Osteoblast (primary cell): Measurements from ENCODE around the gene CLIC5. TPM values are rescaled to one million over a fixed set of nuclear protein-coding genes. Genes with fewer than 3 reads are reported as not detected.

Source experiments
- DNase-seq: peaks from one replicate; pipeline ENCODE4 v3.0.0; 2011; ENCODE audit warnings: low spot score, mixed read lengths; ENCODE audit not compliant: insufficient read length; ENCODE audit errors: missing footprints
- H2AFZ ChIP-seq: 2 replicates; pipeline ENCODE4 v1.6.0; 2011; ENCODE audit warnings: mild to moderate bottlenecking, low read length
- H3K27ac ChIP-seq: 2 replicates; pipeline ENCODE4 v1.5.1; 2011; ENCODE audit warnings: mild to moderate bottlenecking, low read depth, low read length, moderate library complexity
- H3K27me3 ChIP-seq: 2 replicates; pipeline ENCODE4 v1.6.0; 2012; ENCODE audit warnings: mild to moderate bottlenecking, control low read depth, inconsistent platforms, low read length, moderate library complexity; ENCODE audit not compliant: insufficient read depth
- H3K36me3 ChIP-seq: 2 replicates; pipeline ENCODE4 v1.5.1; 2011; ENCODE audit warnings: mild to moderate bottlenecking, low read length, control low read depth, moderate library complexity; ENCODE audit not compliant: insufficient read depth
- H3K4me1 ChIP-seq: 2 replicates; pipeline ENCODE4 v1.5.1; 2011; ENCODE audit warnings: mild to moderate bottlenecking, low read length, control low read depth, moderate library complexity; ENCODE audit not compliant: insufficient read depth
- H3K4me2 ChIP-seq: 2 replicates; pipeline ENCODE4 v1.6.0; 2011; ENCODE audit warnings: mild to moderate bottlenecking, low read length; ENCODE audit not compliant: insufficient read depth
- H3K4me3 ChIP-seq: fragments of 200-600 bp; sonication (generic); 3 replicates; pipeline ENCODE4 v1.5.1; 2012; ENCODE audit warnings: mild to moderate bottlenecking, low read length, inconsistent platforms; ENCODE audit not compliant: insufficient read depth
- H3K79me2 ChIP-seq: 2 replicates; pipeline ENCODE4 v1.6.0; 2012; ENCODE audit warnings: mild to moderate bottlenecking, low read length, control low read depth, inconsistent platforms; ENCODE audit not compliant: insufficient read depth
- H3K9me3 ChIP-seq: 2 replicates; pipeline ENCODE4 v1.5.1; 2011; ENCODE audit warnings: low read depth, low read length, control low read depth
- H4K20me1 ChIP-seq: 2 replicates; pipeline ENCODE4 v1.6.0; 2012; ENCODE audit warnings: mild to moderate bottlenecking, low read length, control low read depth; ENCODE audit not compliant: insufficient read depth
- CTCF ChIP-seq: IDR thresholded peaks from 2 replicates; pipeline ENCODE4 v1.5.1; 2011; ENCODE audit warnings: mild to moderate bottlenecking, low read depth, low read length, moderate library complexity; ENCODE audit errors: extremely low read depth
- small RNA-seq: library from RNA; depleted of rRNA; stranded (forward); fragments of <200 nt; gene quantifications from one replicate; pipeline ENCODE3, GENCODE V24; 2012
- total RNA-seq: library from RNA; depleted of rRNA; stranded (reverse); fragments of >200 nt; gene quantifications from 2 replicates; pipeline ENCODE4 v1.2.3, GENCODE V29; 2012

The CLIC5 gene
- total RNA-seq, 1 donor: not detected

- Histone ChIP-seq H4K20me1 (no peaks in the 10 kb centered on the region), H3K36me3 (no peaks in the 10 kb centered on the region), H3K9me3 (no peaks in the 10 kb centered on the region), H3K27ac (no peak overlapping the region), H3K27me3 (peaks cover 3% of the 10 kb centered on the region), H3K4me3 (no peak overlapping the region), H2AFZ (no peak overlapping the region), H3K4me1 (no peaks in the 10 kb centered on the region), H3K79me2 (no peaks in the 10 kb centered on the region), H3K4me2 (no peak overlapping the region)
- TF ChIP-seq CTCF: no peak
- no peak for DNase-seq
Observed at GRCh38 chr6:45836984-45837383, 178.7 kb downstream of the CLIC5 start.

GRCh38 chr6:45836438-45836824 is 179.2 kb downstream of the CLIC5 start:
- H3K36me3 ChIP-seq: no peaks in the 10 kb centered on the region
- no peaks in the 10 kb centered on the region for H4K20me1 ChIP-seq
- H3K27ac ChIP-seq: no peak overlapping the region
- no peaks in the 10 kb centered on the region for H3K4me1 ChIP-seq
- H3K4me3 ChIP-seq: no peak overlapping the region
- no peak overlapping the region for H3K4me2 ChIP-seq
- H3K79me2 ChIP-seq: no peaks in the 10 kb centered on the region
- H3K9me3 ChIP-seq: no peaks in the 10 kb centered on the region
- H2AFZ ChIP-seq: no peak overlapping the region
- peaks cover 3% of the 10 kb centered on the region for H3K27me3 ChIP-seq
- no peak for DNase-seq
- TF ChIP-seq CTCF: no peak

- no peaks in the 10 kb centered on the region for H3K9me3 ChIP-seq
- no peaks in the 10 kb centered on the region for H3K36me3 ChIP-seq
- no peak overlapping the region for H3K4me3 ChIP-seq
- no peak for TF ChIP-seq CTCF
- no peak overlapping the region for H3K4me2 ChIP-seq
- DNase-seq: no peak
- peak overlapping the region; percentile 37 for H2AFZ ChIP-seq
- peaks cover 3% of the 10 kb centered on the region for H3K27me3 ChIP-seq
- H3K79me2 ChIP-seq: no peaks in the 10 kb centered on the region
- no peaks in the 10 kb centered on the region for H3K4me1 ChIP-seq
- no peak overlapping the region for H3K27ac ChIP-seq
- no peaks in the 10 kb centered on the region for H4K20me1 ChIP-seq
Observed at GRCh38 chr6:45835721-45836437, 179.8 kb downstream of the CLIC5 start.

GRCh38 chr6:45832063-45832462 is 183.6 kb downstream of the CLIC5 start:
- Histone ChIP-seq H2AFZ (no peak overlapping the region), H3K27me3 (no peaks in the 10 kb centered on the region), H3K36me3 (no peaks in the 10 kb centered on the region), H3K9me3 (no peaks in the 10 kb centered on the region), H3K4me1 (peaks cover 9% of the 10 kb centered on the region), H3K4me2 (no peak overlapping the region), H4K20me1 (no peaks in the 10 kb centered on the region), H3K79me2 (no peaks in the 10 kb centered on the region), H3K27ac (no peak overlapping the region), H3K4me3 (no peak overlapping the region)
- DNase-seq: no peak
- no peak for TF ChIP-seq CTCF

Small RNA genes within 50 kb of the gene (small RNA-seq; reads per million reads assigned to genes)
- gene RNU6-754P: not detected

Other genes starting within 250 kb of the CLIC5 start
- gene ENPP4, start 114.1 kb upstream of the CLIC5 start, total RNA-seq: 6.5 and 10.0 TPM in 2 replicates
- gene ENPP5, start 155.1 kb upstream of the CLIC5 start, total RNA-seq: 2.5 and 5.3 TPM in 2 replicates